ENCODE results near the gene ADGRG1. TPM values are rescaled to one million over a fixed set of nuclear protein-coding genes. Genes with fewer than 3 reads are reported as not detected.
A peak's percentile ranks its signal among the peaks of the same experiment; 100 is the strongest.

ADGRG1 gene
- total RNA-seq, 1 experiment from 2014 or later, result 138 TPM

- DNase-seq (ENCODE audit: low spot score), result peak; percentile 92
Observed at GRCh38 chr16:57648581-57649442, 20.4 kb downstream of the ADGRG1 start.

- DNase-seq (ENCODE audit: low spot score), result no peak
Observed at GRCh38 chr16:57649443-57649751, 21.0 kb downstream of the ADGRG1 start.

GRCh38 chr16:57649846-57650245 is 21.4 kb downstream of the ADGRG1 start:
- DNase-seq (ENCODE audit: low spot score), result no peak

- DNase-seq (ENCODE audit: low spot score), result no peak
Observed at GRCh38 chr16:57651344-57652333, 23.2 kb downstream of the ADGRG1 start.

GRCh38 chr16:57652695-57653471 is 24.5 kb downstream of the ADGRG1 start:
- DNase-seq (ENCODE audit: low spot score), result no peak

GRCh38 chr16:57653936-57654335 is 25.5 kb downstream of the ADGRG1 start:
- DNase-seq (ENCODE audit: low spot score), result no peak

GRCh38 chr16:57656342-57656955 is 28.0 kb downstream of the ADGRG1 start:
- no peak for DNase-seq (ENCODE audit: low spot score)

- DNase-seq (ENCODE audit: low spot score), result no peak
Observed at GRCh38 chr16:57657228-57657627, 28.8 kb downstream of the ADGRG1 start.

- DNase-seq (ENCODE audit: low spot score), result no peak
Observed at GRCh38 chr16:57658130-57658877, 29.9 kb downstream of the ADGRG1 start.

GRCh38 chr16:57658878-57659674 is 30.6 kb downstream of the ADGRG1 start:
- DNase-seq (ENCODE audit: low spot score), result no peak

- DNase-seq (ENCODE audit: low spot score), result no peak
Observed at GRCh38 chr16:57660715-57661463, 32.5 kb downstream of the ADGRG1 start.

- DNase-seq (ENCODE audit: low spot score), result no peak
Observed at GRCh38 chr16:57661510-57661909, 33.1 kb downstream of the ADGRG1 start.

GRCh38 chr16:57661936-57662906 is 33.8 kb downstream of the ADGRG1 start:
- no peak for DNase-seq (ENCODE audit: low spot score)

GRCh38 chr16:57663436-57663835 is 35.0 kb downstream of the ADGRG1 start:
- no peak for DNase-seq (ENCODE audit: low spot score)

- DNase-seq (ENCODE audit: low spot score), result no peak
Observed at GRCh38 chr16:57663917-57664661, 35.7 kb downstream of the ADGRG1 start.

- no peak for DNase-seq (ENCODE audit: low spot score)
Observed at GRCh38 chr16:57664662-57665025, 36.2 kb downstream of the ADGRG1 start.

GRCh38 chr16:57665541-57665940 is 37.1 kb downstream of the ADGRG1 start:
- DNase-seq (ENCODE audit: low spot score), result no peak

Data from HT-29 (cell line).